ENCODE results near the gene ABCB8. TPM values are rescaled to one million over a fixed set of nuclear protein-coding genes. Genes with fewer than 3 reads are reported as not detected.

Gene ABCB8
- total and polyA plus RNA-seq, 9 of the 15 experiments (the other 6 are each of a cell fraction or from before 2014, with no cell fraction given), result 7.6 to 106 (median 36.3) TPM

- Histone ChIP-seq H3K79me2 (ENCODE audit: control insufficient read depth, insufficient read depth, low read length) (peaks cover 56% of the 10 kb centered on the region), H3K36me3 (ENCODE audit: control insufficient read depth, insufficient read depth, low read length) (peaks cover 76% of the 10 kb centered on the region), H4K20me1 (replicated peaks; ENCODE audit: control insufficient read depth, insufficient read depth, low read length) (peaks cover 10% of the 10 kb centered on the region), H3K27me3 (ENCODE audit: control insufficient read depth in 2 of 2, insufficient read depth in 2 of 2, low read length in 2 of 2) (no peaks in the 10 kb centered on the region), H3K9me3 (replicated peaks; ENCODE audit: control insufficient read depth, insufficient read depth, low read depth, low read length) (no peaks in the 10 kb centered on the region), H3K27ac (ENCODE audit: extremely low read depth, low read depth, low read length) (no peak overlapping the region), H3K9me1 (ENCODE audit: control insufficient read depth, insufficient read depth, low read length) (no peaks in the 10 kb centered on the region), H3K9ac (ENCODE audit: insufficient read depth in 1 of 2, low read depth in 2 of 2, low read length in 2 of 2) (peak overlapping the region in 1 of 2 experiments; percentile 68; a peak in 1 of 4 replicates), H3K4me3 (no peak overlapping the region), H3K4me2 (ENCODE audit: insufficient read depth, low read length) (no peak overlapping the region), H3K4me1 (replicated peaks in 1 of 2; ENCODE audit: control insufficient read depth in 2 of 2, insufficient read depth in 2 of 2, low read length in 2 of 2) (peaks cover 32 to 70% of the 10 kb centered on the region in 2 experiments), H2AFZ (ENCODE audit: low read depth, low read length) (no peak overlapping the region)
- ATAC-seq (no peak), FAIRE-seq (no peak), DNase-seq (ENCODE audit: extremely low read depth in 1 of 4, low spot score in 3 of 4) (no peak)
- in situ Hi-C loops (cut with MboI), result no loop called here
- BruUV-seq (replicated peaks), result no TSS peak
- intact Hi-C loops (cut with micrococcal nuclease), result no loop called here
- ChIA-PET POLR2A (interaction anchor here (1.6 to 5.0 kb wide), 2 partner anchors 11 to 17 kb away, joined by 8 to 24 read pairs; partner anchors contain the start of genes FASTK and TMUB1), CTCF (ENCODE audit: low intra/inter-chr PET ratio) (no interaction called here)
- 0 out of 2 replicates have a peak, but pooled peaks have one; percentile 0 for TF ChIP-seq POLR2G (IDR thresholded peaks at IDR 0.05; ENCODE audit: low read depth, low read length)
- TF ChIP-seq MAFK (IDR thresholded peaks at IDR 0.05; ENCODE audit: low read length), result no peak
- WGBS (ENCODE audit: insufficient coverage, low coverage, missing lambda C conversion rate), result 89% methylated on average over 6 of the region's 6 CpGs
Observed at GRCh38 chr7:151064993-151065392, 36.7 kb downstream of the ABCB8 start.

- FAIRE-seq (no peak), ATAC-seq (no peak), DNase-seq (ENCODE audit: extremely low read depth in 1 of 4, low spot score in 3 of 4) (no peak)
- BruUV-seq (replicated peaks), result no TSS peak
- no peaks in the 10 kb centered on the region for H3K27me3 ChIP-seq (ENCODE audit: control insufficient read depth in 2 of 2, insufficient read depth in 2 of 2, low read length in 2 of 2)
- no peaks in the 10 kb centered on the region for H3K9me1 ChIP-seq (ENCODE audit: control insufficient read depth, insufficient read depth, low read length)
- in situ Hi-C loops (cut with MboI), result no loop called here
- H3K36me3 ChIP-seq (ENCODE audit: control insufficient read depth, insufficient read depth, low read length), result peaks cover 82% of the 10 kb centered on the region
- peak overlapping the region in 1 of 2 experiments; percentile 68; a peak in 1 of 4 replicates for H3K9ac ChIP-seq (ENCODE audit: insufficient read depth in 1 of 2, low read depth in 2 of 2, low read length in 2 of 2)
- ChIA-PET POLR2A (interaction anchor here (0.7 to 5.0 kb wide), 4 partner anchors 10 to 36 kb away, joined by 3 to 24 read pairs (median 6); partner anchors contain the start of genes FASTK and TMUB1), CTCF (ENCODE audit: low intra/inter-chr PET ratio) (no interaction called here)
- intact Hi-C loops (cut with micrococcal nuclease), result no loop called here
- no peak overlapping the region for H3K4me2 ChIP-seq (ENCODE audit: insufficient read depth, low read length)
- H3K4me1 ChIP-seq (replicated peaks in 1 of 2; ENCODE audit: control insufficient read depth in 2 of 2, insufficient read depth in 2 of 2, low read length in 2 of 2), result peaks cover 29 to 70% of the 10 kb centered on the region in 2 experiments
- H2AFZ ChIP-seq (ENCODE audit: low read depth, low read length), result no peak overlapping the region
- no peak overlapping the region for H3K4me3 ChIP-seq
- WGBS (ENCODE audit: insufficient coverage, low coverage, missing lambda C conversion rate), result 96% methylated on average over 14 of the region's 14 CpGs
- no peak overlapping the region for H3K27ac ChIP-seq (ENCODE audit: extremely low read depth, low read depth, low read length)
- peaks cover 51% of the 10 kb centered on the region for H3K79me2 ChIP-seq (ENCODE audit: control insufficient read depth, insufficient read depth, low read length)
- peaks cover 7% of the 10 kb centered on the region for H4K20me1 ChIP-seq (replicated peaks; ENCODE audit: control insufficient read depth, insufficient read depth, low read length)
- no peaks in the 10 kb centered on the region for H3K9me3 ChIP-seq (replicated peaks; ENCODE audit: control insufficient read depth, insufficient read depth, low read depth, low read length)
- TF ChIP-seq RBM25 (IDR thresholded peaks at IDR 0.05; ENCODE audit: low read depth, low read length, severe bottlenecking) (no peak), ESRRA (IDR thresholded peaks at IDR 0.05; ENCODE audit: borderline replicate concordance, low read depth) (no peak), KLF1 (tag; IDR thresholded peaks at IDR 0.05) (no peak), PCBP1 (IDR thresholded peaks at IDR 0.05; ENCODE audit: low read depth, low read length, poor library complexity, severe bottlenecking) (no peak), SETDB1 (IDR thresholded peaks at IDR 0.05; ENCODE audit: low read length) (no peak), MTA3 (IDR thresholded peaks at IDR 0.05; ENCODE audit: borderline replicate concordance) (no peak), ZNF695 (CRISPR knock-in tag; IDR thresholded peaks at IDR 0.05) (no peak), POLR2G (IDR thresholded peaks at IDR 0.05; ENCODE audit: low read depth, low read length) (peak; percentile 36; the same call in 1 of the 2 replicates), SMARCB1 (IDR thresholded peaks at IDR 0.05; ENCODE audit: insufficient read length, low read depth) (no peak), ILF3 (IDR thresholded peaks at IDR 0.05; ENCODE audit: borderline replicate concordance) (no peak), OTX1 (CRISPR knock-in tag; IDR thresholded peaks at IDR 0.05) (no peak)
Observed at GRCh38 chr7:151065516-151065915, 37.3 kb downstream of the ABCB8 start.

Measured in K562 (cell line).